Smooth muscle cell (in vitro differentiated cells): ENCODE results near the gene IFNW1. TPM values are rescaled to one million over a fixed set of nuclear protein-coding genes. Genes with fewer than 3 reads are reported as not detected.

Source experiments
- DNase-seq: peaks from one replicate; lab custom pipeline; 2025; ENCODE audit not compliant: unreplicated experiment; lab: John Stamatoyannopoulos, UW
- H2AFZ ChIP-seq: fragments of 200-600 bp; sonication (generic); 2 replicates; pipeline ENCODE4 v1.6.0; 2016; ENCODE audit warnings: antibody characterized with exemption, low read depth, mild to moderate bottlenecking
- H3F3A ChIP-seq: fragments of 200-600 bp; sonication (generic); 2 replicates; pipeline ENCODE4 v1.6.0; 2017; ENCODE audit warnings: antibody characterized with exemption, low read depth
- H3K27ac ChIP-seq: fragments of 200-600 bp; sonication (generic); 2 replicates; pipeline ENCODE4 v1.5.1; 2016; ENCODE audit warnings: low read depth, mild to moderate bottlenecking
- H3K27me3 ChIP-seq: fragments of 200-600 bp; sonication (generic); 2 replicates; pipeline ENCODE4 v1.6.1; 2016; ENCODE audit warnings: low read depth, mild to moderate bottlenecking
- H3K36me3 ChIP-seq: fragments of 200-600 bp; sonication (generic); 2 replicates; pipeline ENCODE4 v1.5.1; 2016; ENCODE audit warnings: low read depth
- H3K4me1 ChIP-seq: fragments of 200-600 bp; sonication (generic); 2 replicates; pipeline ENCODE4 v1.5.1; 2016; ENCODE audit warnings: low read depth
- H3K4me2 ChIP-seq: fragments of 200-600 bp; sonication (generic); 2 replicates; pipeline ENCODE4 v1.6.0; 2016; ENCODE audit warnings: mild to moderate bottlenecking
- H3K4me3 ChIP-seq: fragments of 200-600 bp; sonication (generic); 2 replicates; pipeline ENCODE4 v1.5.1; 2016; ENCODE audit warnings: mild to moderate bottlenecking
- H3K79me2 ChIP-seq: fragments of 200-600 bp; sonication (generic); 2 replicates; pipeline ENCODE4 v1.6.0; 2016; ENCODE audit warnings: low read depth, mild to moderate bottlenecking
- H3K9ac ChIP-seq: fragments of 200-600 bp; sonication (generic); 2 replicates; pipeline ENCODE4 v1.6.0; 2016; ENCODE audit warnings: low read depth
- H3K9me3 ChIP-seq: fragments of 200-600 bp; sonication (generic); replicated peaks from 2 replicates; pipeline ENCODE4 v1.5.1; 2016; ENCODE audit warnings: low read depth
- H4K20me1 ChIP-seq: fragments of 200-600 bp; sonication (generic); 2 replicates; pipeline ENCODE4 v1.6.0; 2016; ENCODE audit warnings: low read depth
- CTCF ChIP-seq: fragments of 200-600 bp; sonication (generic); IDR thresholded peaks from 2 replicates; pipeline ENCODE4 v1.5.1; 2017; ENCODE audit warnings: borderline replicate concordance, mild to moderate bottlenecking, antibody characterized with exemption; ENCODE audit not compliant: insufficient read depth, poor library complexity, severe bottlenecking
- WGBS: methylation state at CpG from one replicate; pipeline ENCODE4 v1.1.7; 2016; ENCODE audit warnings: low lambda C conversion rate; 5-methylcytosine and 5-hydroxymethylcytosine counted together
- polyA plus RNA-seq: library from polyadenylated mRNA; unstranded; fragments of >200 nt; fragmentation: Nextera tagmentation; extraction: Ambion mirVana; gene quantifications from 2 replicates; pipeline ENCODE4 v1.2.1, GENCODE V29; 2016
- total RNA-seq: library from RNA; depleted of rRNA; stranded (reverse); fragments of >200 nt; gene quantifications from 2 replicates; pipeline ENCODE4 v1.2.3, GENCODE V29; 2014

Gene IFNW1
- total and polyA plus RNA-seq, 2 experiments from 2014 or later = not detected

- WGBS = 94% methylated on average over 4 of the region's 4 CpGs
- Histone ChIP-seq H3K27ac (no peak overlapping the region), H3K4me2 (no peak overlapping the region), H3K4me1 (no peaks in the 10 kb centered on the region), H2AFZ (no peak overlapping the region), H3K36me3 (no peaks in the 10 kb centered on the region), H3K27me3 (no peaks in the 10 kb centered on the region), H3K4me3 (no peak overlapping the region), H3F3A (no peaks in the 10 kb centered on the region), H3K79me2 (no peaks in the 10 kb centered on the region), H3K9me3 (no peaks in the 10 kb centered on the region), H4K20me1 (no peaks in the 10 kb centered on the region), H3K9ac (no peak overlapping the region)
- TF ChIP-seq CTCF = no peak
- DNase-seq = no peak
These were observed 19.9 kb downstream of the IFNW1 start for GRCh38 chr9:21121595-21122251.

- Histone ChIP-seq H3F3A (no peaks in the 10 kb centered on the region), H4K20me1 (no peaks in the 10 kb centered on the region), H3K9me3 (no peaks in the 10 kb centered on the region), H3K4me3 (no peak overlapping the region), H2AFZ (no peak overlapping the region), H3K36me3 (no peaks in the 10 kb centered on the region), H3K4me1 (no peaks in the 10 kb centered on the region), H3K4me2 (no peak overlapping the region), H3K27me3 (no peaks in the 10 kb centered on the region), H3K79me2 (no peaks in the 10 kb centered on the region), H3K27ac (no peak overlapping the region), H3K9ac (no peak overlapping the region)
- DNase-seq = no peak
- TF ChIP-seq CTCF = no peak
- WGBS = 91% methylated on average over 2 of the region's 2 CpGs
These were observed 20.6 kb downstream of the IFNW1 start for GRCh38 chr9:21121079-21121478.

GRCh38 chr9:21119093-21119770 is 22.4 kb downstream of the IFNW1 start:
- no peak for TF ChIP-seq CTCF
- no peaks in the 10 kb centered on the region for H3K4me1 ChIP-seq
- H3K4me3 ChIP-seq = no peak overlapping the region
- no peaks in the 10 kb centered on the region for H4K20me1 ChIP-seq
- DNase-seq = no peak
- no peak overlapping the region for H3K27ac ChIP-seq
- no peak overlapping the region for H3K9ac ChIP-seq
- no peaks in the 10 kb centered on the region for H3K27me3 ChIP-seq
- 78% methylated on average over 7 of the region's 7 CpGs for WGBS
- no peaks in the 10 kb centered on the region for H3K36me3 ChIP-seq
- H3K9me3 ChIP-seq = no peaks in the 10 kb centered on the region
- H3K79me2 ChIP-seq = no peaks in the 10 kb centered on the region
- H2AFZ ChIP-seq = no peak overlapping the region
- H3F3A ChIP-seq = no peaks in the 10 kb centered on the region
- no peak overlapping the region for H3K4me2 ChIP-seq

- no peaks in the 10 kb centered on the region for H4K20me1 ChIP-seq
- H3K4me3 ChIP-seq = no peak overlapping the region
- no peak overlapping the region for H2AFZ ChIP-seq
- no peaks in the 10 kb centered on the region for H3K79me2 ChIP-seq
- no peak for DNase-seq
- no peak for TF ChIP-seq CTCF
- no peaks in the 10 kb centered on the region for H3K36me3 ChIP-seq
- WGBS = 73% methylated on average over 2 of the region's 2 CpGs
- no peak overlapping the region for H3K27ac ChIP-seq
- H3K27me3 ChIP-seq = no peaks in the 10 kb centered on the region
- H3K4me2 ChIP-seq = no peak overlapping the region
- no peaks in the 10 kb centered on the region for H3K9me3 ChIP-seq
- H3K4me1 ChIP-seq = no peaks in the 10 kb centered on the region
- no peaks in the 10 kb centered on the region for H3F3A ChIP-seq
- H3K9ac ChIP-seq = no peak overlapping the region
These were observed 27.3 kb downstream of the IFNW1 start for GRCh38 chr9:21114311-21114710.
